COR-L47 (cell line): ENCODE data around the gene KLK15.
A peak's percentile ranks its signal among the peaks of the same experiment; 100 is the strongest.

ENCODE experiments used
- DNase-seq: peaks from one replicate; lab custom pipeline; 2025; lab: John Stamatoyannopoulos, UW

The KLK15 gene

GRCh38 chr19:50833117-50833801 is at the start of gene KLK15:
TSS of gene KLK15 (minus strand) at chr19:50833574. CDS start at chr19:50831492, 2,082 bp downstream.
- no peak for DNase-seq

GRCh38 chr19:50882188-50882587 is 48.8 kb upstream of the KLK15 start:
- DNase-seq, result no peak

GRCh38 chr19:50880241-50880640 is 46.9 kb upstream of the KLK15 start:
- DNase-seq, result no peak

- no peak for DNase-seq
These were observed 45.5 kb upstream of the KLK15 start for GRCh38 chr19:50878851-50879250.

GRCh38 chr19:50877338-50877737 is 44.0 kb upstream of the KLK15 start:
- peak; percentile 49 for DNase-seq

GRCh38 chr19:50876456-50876855 is 43.1 kb upstream of the KLK15 start:
- no peak for DNase-seq

- no peak for DNase-seq
These were observed 42.5 kb upstream of the KLK15 start for GRCh38 chr19:50875795-50876422.

GRCh38 chr19:50874211-50874610 is 40.8 kb upstream of the KLK15 start:
- no peak for DNase-seq

GRCh38 chr19:50873056-50873455 is 39.7 kb upstream of the KLK15 start, which contains the start of gene KLK2:
TSS of gene KLK2 (plus strand) at chr19:50873439. CDS start at chr19:50873474, 35 bp downstream.
- DNase-seq, result no peak

- no peak for DNase-seq
These were observed 37.2 kb upstream of the KLK15 start for GRCh38 chr19:50870417-50871089.

GRCh38 chr19:50869479-50869878 is 36.1 kb upstream of the KLK15 start:
- DNase-seq, result no peak

- DNase-seq, result no peak
These were observed 28.3 kb upstream of the KLK15 start for GRCh38 chr19:50861496-50862286.

GRCh38 chr19:50861010-50861409 is 27.6 kb upstream of the KLK15 start:
- DNase-seq, result no peak

GRCh38 chr19:50859849-50860248 is 26.5 kb upstream of the KLK15 start:
- DNase-seq, result no peak

- peak; percentile 81 for DNase-seq
These were observed 25.5 kb upstream of the KLK15 start for GRCh38 chr19:50858886-50859285.

- no peak for DNase-seq
These were observed 24.0 kb upstream of the KLK15 start for GRCh38 chr19:50857366-50857765.

- no peak for DNase-seq
These were observed 21.4 kb upstream of the KLK15 start, which contains the start of gene KLK3 for GRCh38 chr19:50854636-50855410. TSS of gene KLK3 (plus strand) at chr19:50854915. CDS start at chr19:50854956, 41 bp downstream.

- DNase-seq, result no peak
These were observed 18.2 kb upstream of the KLK15 start for GRCh38 chr19:50851620-50852019.

- DNase-seq, result no peak
These were observed 17.4 kb upstream of the KLK15 start for GRCh38 chr19:50850738-50851137.

GRCh38 chr19:50844296-50844935 is 11.0 kb upstream of the KLK15 start:
- DNase-seq, result peak; percentile 92

GRCh38 chr19:50843701-50844221 is 10.4 kb upstream of the KLK15 start:
- DNase-seq, result peak; percentile 73
